HTERT RPE-1 (cell line): ENCODE results near the gene AR.

Experiments
- in situ Hi-C: fragments of 300-500 bp; cut with MboI; formaldehyde crosslinking; loops from 4 replicates; pipeline ENCODE4 v1.14.3; 2020; ENCODE audit warnings: low sequenced_read_pairs

The AR gene

GRCh38 chrX:67564475-67564874 lies 20.7 kb downstream of the AR start:
- in situ Hi-C loops = no loop called here

GRCh38 chrX:67568769-67569168 lies 24.9 kb downstream of the AR start:
- in situ Hi-C loops = no loop called here

GRCh38 chrX:67570839-67571238 lies 27.0 kb downstream of the AR start:
- in situ Hi-C loops = no loop called here

- in situ Hi-C loops = no loop called here
These were observed 30.9 kb downstream of the AR start for GRCh38 chrX:67574696-67575095.

GRCh38 chrX:67582436-67582835 lies 38.6 kb downstream of the AR start:
- in situ Hi-C loops = no loop called here

GRCh38 chrX:67583171-67583570 lies 39.4 kb downstream of the AR start:
- in situ Hi-C loops = no loop called here

GRCh38 chrX:67585401-67585800 lies 41.6 kb downstream of the AR start:
- in situ Hi-C loops = no loop called here

GRCh38 chrX:67587946-67588624 lies 44.3 kb downstream of the AR start:
- in situ Hi-C loops = no loop called here

GRCh38 chrX:67596839-67597790 lies 53.3 kb downstream of the AR start:
- in situ Hi-C loops = no loop called here

- in situ Hi-C loops = no loop called here
These were observed 55.7 kb downstream of the AR start for GRCh38 chrX:67599532-67599931.

GRCh38 chrX:67601771-67602170 lies 58.0 kb downstream of the AR start:
- in situ Hi-C loops = no loop called here

GRCh38 chrX:67604979-67605703 lies 61.3 kb downstream of the AR start:
- in situ Hi-C loops = no loop called here

- in situ Hi-C loops = no loop called here
These were observed 63.6 kb downstream of the AR start for GRCh38 chrX:67607466-67607865.

GRCh38 chrX:67610282-67610681 lies 66.5 kb downstream of the AR start:
- in situ Hi-C loops = no loop called here

- in situ Hi-C loops = no loop called here
These were observed 68.4 kb downstream of the AR start for GRCh38 chrX:67612231-67612630.

GRCh38 chrX:67613366-67613765 lies 69.5 kb downstream of the AR start:
- in situ Hi-C loops = no loop called here

- in situ Hi-C loops = no loop called here
These were observed 70.2 kb downstream of the AR start for GRCh38 chrX:67613996-67614395.

- in situ Hi-C loops = no loop called here
These were observed 70.6 kb downstream of the AR start for GRCh38 chrX:67614423-67614822.

GRCh38 chrX:67619253-67619652 lies 75.4 kb downstream of the AR start:
- in situ Hi-C loops = no loop called here

GRCh38 chrX:67622053-67622585 lies 78.3 kb downstream of the AR start:
- in situ Hi-C loops = no loop called here

- in situ Hi-C loops = no loop called here
These were observed 80.5 kb downstream of the AR start for GRCh38 chrX:67624325-67624724.
